HG03575 (cell line): ENCODE measurements around the gene CMBL.
A peak's percentile ranks its signal among the peaks of the same experiment; 100 is the strongest.
"Not testable (repeated sequence)": the region's sequence is repeated elsewhere in the genome, so short reads cannot be mapped to it uniquely, and the experiment has no call there.

Experiments
- ATAC-seq: cut with Tn5 transposase; IDR thresholded peaks from one replicate; pipeline ENCODE4 v1.9.1; 2021; ENCODE audit not compliant: unreplicated experiment, insufficient number of reproducible peaks, low FRiP score; ENCODE audit errors: extremely low read depth

Gene CMBL

DNA sequence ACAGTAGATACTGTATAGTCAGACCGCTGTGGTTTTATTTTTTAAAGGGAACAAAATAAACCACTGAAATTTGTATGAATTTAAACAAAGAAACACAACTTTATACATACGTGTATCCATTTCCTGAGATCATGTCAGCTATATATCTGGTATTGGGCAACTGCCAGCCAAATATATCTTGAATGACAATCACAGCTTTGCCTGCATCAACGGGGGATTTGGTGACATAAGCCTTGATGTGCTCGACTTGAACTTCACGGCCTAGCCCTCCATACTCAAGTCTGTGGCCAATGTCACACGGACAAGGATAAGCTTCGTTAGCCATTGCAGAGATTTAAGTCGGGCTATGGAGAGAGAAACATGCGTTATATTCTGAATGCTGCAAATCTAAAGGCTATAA, 17.3 kb downstream of the CMBL start:
- no peak for ATAC-seq

DNA sequence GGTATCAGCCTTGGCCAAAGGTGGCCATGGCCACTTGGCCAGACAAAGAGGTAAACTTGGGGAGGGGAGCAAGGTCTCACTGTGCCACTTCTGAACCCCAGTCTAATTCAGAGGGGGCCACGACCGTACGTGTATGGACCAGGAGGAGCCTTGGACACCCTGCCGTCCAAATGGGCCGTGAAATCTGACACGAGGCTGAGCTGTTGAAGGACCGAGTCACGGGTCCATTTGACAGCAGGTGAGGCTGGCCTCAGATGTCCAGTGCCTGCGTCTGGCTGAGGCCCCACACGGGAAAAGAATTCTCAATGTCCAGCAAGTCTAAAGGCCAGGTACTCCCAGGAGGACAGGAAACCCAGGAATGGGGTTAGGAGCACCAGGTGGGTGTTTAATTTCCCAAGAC, 17.7 kb downstream of the CMBL start:
- ATAC-seq, result no peak

DNA sequence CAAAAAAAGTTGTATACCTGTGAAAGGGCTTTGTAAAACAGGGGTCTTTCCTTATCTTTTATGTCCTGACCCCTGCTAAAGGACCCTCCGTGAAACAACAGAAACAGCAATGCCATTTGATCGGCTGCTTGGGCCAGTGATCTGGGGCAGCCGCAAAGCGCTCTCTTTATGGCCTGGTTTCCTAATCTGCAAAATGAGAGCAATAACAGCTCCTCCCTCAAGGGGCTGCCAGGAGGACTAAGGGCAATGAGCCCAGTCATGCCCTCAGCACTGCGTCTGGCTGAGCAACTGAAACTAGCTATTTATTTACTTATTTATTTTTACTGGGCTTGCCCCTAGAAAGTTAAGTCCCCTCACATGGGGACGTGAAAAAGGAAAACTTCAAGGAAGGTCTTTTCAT, 18.3 kb downstream of the CMBL start:
- ATAC-seq, result no peak

DNA sequence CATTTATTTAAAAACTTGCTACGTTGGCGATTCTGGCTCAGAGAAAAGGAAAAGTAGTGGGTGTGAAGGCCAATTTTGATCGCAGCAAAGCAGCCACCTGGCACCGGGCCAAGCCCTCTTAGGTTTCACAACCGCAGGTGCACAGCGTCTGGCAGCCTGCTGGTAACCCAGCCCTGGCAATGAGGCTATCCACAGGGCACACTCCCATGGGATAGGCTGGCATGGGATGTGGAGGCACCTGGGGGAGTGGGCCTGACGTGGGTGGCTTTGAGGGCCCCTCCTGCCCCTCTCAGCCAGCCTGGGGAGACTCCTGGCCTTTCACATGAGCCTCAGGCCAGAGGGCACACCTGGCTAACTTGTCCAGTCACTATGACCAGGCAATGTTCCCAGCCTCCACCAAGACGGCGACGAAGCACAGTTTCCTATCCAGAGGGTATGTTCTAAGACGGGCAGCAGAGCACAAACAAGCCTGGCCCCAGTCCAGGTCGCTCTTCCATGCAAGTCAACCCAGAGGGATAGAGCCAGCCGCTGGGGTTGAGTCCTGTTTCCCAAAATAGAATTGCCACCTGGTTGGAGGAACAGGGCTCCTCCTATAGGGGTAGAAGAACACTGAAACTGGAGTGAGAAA, 19.0 kb downstream of the CMBL start:
- ATAC-seq, result no peak

DNA sequence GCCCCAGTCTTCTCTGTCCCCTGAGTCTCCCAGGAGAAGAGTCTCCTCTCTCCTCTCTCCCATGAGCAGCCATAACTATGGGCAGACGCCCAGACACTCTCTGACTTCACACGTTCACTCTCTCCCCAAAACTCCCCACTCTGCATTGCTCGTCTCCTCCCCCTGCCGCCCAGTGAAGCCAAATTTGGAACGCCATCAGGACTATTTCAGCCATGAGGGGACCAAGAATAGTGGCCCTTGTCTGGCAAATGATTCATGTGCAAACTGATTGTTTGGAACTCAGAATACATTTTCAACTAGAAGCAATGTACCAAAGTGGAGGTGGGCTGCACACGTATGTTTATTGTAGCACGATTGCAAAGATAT, 20.9 kb downstream of the CMBL start:
- no peak for ATAC-seq

GRCh38 chr5:10286162-10286861, 21.4 kb downstream of the CMBL start:
- no peak for ATAC-seq

- not testable (repeated sequence) for ATAC-seq
Observed at GRCh38 chr5:10285362-10285761, 22.3 kb downstream of the CMBL start.

DNA sequence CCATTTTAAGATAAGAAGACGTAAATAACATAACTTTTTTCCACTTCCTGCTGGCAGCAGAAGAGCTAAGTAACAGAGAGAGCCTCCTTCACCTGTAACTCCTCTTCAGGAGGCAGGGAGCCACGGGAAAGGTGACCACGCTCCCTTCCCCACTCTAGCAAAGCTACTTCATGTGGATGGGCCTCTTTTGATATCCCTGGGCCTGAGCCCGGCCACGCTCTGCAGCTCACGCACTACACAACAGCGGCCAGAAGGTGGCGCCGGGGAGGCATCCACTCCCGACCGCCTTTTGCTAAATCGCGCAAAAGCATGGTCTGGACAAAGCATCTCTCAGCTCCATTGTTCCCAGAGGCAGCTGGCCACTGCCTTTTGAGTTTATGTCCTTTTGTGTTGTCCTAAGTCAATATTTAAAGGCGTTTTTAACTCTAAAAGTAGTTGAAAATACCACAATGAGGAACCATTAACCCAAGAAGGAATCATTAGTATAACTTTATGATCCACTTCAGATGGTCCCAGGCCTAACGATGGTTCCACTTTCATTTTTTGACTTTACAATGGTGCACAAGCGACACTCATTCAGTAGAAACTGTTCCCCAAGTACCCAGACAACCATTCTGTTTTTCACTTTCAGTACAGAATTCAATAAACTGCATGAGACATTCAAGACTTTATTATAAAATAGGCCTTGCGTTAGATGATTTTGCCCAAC, 23.6 kb downstream of the CMBL start:
- peak; percentile 76 for ATAC-seq

DNA sequence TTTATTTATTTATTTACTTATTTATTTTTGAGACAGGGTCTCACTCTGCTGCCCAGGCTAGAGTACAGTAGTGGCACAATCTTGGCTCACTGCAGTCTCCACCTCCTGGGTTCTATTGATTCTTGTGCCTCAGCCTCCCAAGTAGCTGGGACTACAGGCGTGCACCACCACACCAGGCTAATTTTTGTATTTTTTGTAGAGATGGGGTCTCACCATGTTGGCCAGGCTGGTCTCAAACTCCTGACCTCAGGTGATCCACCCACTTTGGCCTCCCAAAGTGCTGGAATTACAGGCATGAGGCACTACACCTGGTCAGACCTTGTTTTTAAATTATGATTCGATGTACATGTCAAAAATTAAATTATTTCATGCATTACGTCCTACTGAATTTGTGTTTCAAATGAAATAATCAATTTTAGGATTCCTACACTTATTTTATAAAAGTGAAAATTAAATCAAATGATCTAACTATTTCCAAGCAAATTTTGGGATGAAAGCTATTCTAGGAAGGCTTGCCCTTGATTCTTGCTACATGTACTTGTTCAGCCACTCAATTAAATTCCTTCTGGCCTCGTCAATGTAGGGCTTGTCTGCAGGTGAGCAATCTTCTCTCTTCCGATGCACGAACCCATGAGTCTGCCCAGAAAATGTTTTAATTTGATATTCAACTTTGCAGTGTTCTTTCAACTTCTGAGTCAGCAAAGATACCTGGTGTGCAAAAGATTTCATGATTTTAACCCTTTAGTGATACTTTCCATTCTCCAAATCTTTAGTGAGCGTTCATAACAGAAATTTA, 27.6 kb downstream of the CMBL start:
- no peak for ATAC-seq

GRCh38 chr5:10279328-10279727, 28.4 kb downstream of the CMBL start:
- no peak for ATAC-seq

GRCh38 chr5:10278658-10279279, 28.9 kb downstream of the CMBL start:
- ATAC-seq, result no peak

DNA sequence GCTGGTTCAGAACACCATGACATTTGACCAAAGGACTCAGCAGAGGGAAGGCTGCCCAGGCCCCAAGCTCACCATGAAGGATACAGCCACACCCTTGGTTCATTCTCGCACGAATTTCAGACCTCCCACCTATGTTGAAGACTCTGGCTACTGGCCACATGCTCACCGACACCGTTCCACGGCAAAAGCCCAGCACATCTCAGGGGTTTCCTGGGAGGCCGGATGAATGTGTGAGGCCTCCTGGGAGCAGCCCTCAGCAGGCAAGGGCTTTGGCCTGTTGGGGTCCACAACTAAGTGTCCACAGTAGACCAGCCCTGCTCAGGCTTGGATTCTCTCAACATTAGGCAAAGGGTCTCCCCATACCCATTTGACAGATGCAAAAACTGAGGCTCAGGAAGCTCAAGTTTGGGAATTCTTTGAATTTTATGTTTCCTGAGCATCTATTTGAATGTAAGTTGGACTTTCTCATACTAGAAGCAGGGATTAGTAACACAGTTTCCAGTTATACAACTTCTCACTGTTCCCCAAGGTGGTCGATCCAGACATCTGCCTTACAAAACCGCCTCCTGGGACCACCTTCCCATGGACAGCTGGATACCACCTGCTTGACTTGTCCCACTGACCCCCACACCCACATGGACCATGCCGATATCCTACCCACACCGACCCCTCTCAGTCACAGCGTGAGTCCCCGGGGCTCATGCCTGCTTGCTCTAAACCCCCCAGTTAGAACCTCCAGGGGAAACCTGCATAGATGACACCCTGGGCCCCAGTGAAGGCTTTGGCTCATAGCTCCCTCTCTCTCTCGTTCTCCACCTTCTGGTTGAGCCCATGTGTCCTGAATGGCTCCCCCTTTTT, 29.7 kb downstream of the CMBL start:
- no peak for ATAC-seq

DNA sequence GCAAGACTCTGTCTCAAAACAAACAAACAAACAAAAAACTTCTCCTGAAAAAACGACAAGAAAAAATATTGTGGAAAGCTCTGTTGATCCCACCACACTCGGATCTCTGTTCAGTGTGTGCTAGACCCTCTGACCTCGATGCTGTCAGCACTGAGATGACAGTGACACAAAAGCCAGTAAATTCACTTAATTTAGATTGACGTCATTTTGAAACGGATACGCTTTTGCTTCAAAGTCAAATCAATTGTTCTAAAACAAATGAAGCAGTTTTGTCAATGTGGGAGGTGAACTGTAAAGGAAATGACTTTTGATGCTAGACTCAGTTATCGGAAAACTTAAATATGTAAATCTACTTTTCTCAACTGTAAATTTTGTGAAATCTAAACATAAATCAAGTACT, 31.0 kb downstream of the CMBL start:
- no peak for ATAC-seq

DNA sequence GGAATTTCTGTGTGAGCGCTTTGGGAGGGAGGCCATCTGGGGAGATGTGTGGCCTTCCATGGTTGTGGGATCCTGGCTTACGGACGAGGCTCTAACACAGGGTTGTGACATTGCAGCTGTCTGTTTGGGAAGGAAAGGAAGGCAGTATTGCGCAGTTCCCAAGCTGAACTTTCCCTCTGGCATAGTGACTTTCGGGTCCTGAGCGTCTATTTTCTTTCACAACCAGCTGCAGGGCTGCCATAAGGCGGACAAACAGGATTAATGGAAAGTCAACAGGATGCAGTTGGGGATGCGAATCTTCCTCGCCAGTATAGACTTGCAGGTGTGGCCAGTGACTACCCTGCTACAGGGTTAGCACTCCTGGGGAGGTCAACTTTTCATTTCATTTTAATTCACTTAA, 31.7 kb downstream of the CMBL start:
- ATAC-seq, result no peak

- ATAC-seq, result no peak
Observed at GRCh38 chr5:10275460-10275859, 32.2 kb downstream of the CMBL start.

DNA sequence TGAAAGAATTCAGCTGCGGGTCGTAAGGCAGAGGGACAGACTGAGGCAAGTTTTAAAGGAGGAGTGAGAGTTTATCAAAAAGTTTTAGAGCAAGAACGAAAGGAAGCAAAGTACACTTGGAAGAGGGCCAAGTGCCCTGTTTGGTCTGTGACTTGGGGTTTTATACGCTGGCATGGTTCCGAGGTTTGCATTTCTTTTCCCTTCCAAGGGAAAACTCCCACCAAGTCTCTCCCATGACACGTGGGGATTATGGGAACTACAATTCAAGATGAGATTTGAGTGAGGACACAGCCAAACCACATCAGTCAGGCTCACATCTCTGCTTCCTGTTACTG, 34.9 kb downstream of the CMBL start:
- ATAC-seq, result not testable (repeated sequence)

DNA sequence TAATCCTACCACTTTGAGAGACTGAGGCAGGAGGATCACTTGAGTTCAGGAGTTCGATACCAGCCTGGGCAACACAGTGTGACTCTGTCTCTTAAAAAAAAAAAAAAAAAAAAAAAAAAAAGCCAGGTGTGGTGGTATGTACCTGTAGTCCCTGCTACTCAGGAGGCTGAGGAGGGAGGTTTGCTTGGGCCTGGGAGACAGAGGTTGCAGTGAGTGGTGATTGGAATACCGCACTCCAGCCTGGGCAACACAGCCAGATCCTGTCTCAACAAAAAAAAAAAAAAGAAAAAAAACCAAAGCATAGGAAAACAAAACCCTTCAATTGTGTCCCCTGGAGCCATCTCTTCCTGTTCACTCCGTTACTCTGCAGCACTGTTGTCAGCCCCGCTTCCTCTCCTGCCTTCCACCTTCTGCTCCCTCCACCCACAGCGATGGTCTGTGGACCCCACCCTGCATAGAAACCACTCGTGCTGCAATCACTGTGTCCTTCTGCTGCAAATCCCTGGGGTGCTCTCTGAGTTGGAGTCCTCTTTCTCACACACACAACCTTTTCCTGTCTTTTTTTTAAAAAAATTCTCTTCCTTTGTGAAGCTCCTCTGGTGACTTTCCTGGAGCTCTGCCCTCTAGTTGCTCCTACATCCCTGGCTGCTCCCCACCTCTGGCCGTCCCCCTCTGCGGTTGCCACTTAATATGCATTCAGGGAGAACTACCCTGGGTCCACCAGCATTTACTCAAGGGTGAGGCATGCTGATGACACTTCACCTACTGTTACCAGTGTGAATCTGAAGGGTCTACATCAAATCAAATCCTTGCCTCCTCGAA, 35.4 kb downstream of the CMBL start:
- no peak for ATAC-seq

- ATAC-seq, result no peak
Observed at GRCh38 chr5:10268100-10268499, 39.6 kb downstream of the CMBL start.
